Cerebellar cortex (tissue), 1 donor: ENCODE data around the gene FCGR3B.
"Not testable (repeated sequence)": the region's sequence is repeated elsewhere in the genome, so short reads cannot be mapped to it uniquely, and the experiment has no call there.

ENCODE experiments used
- DNase-seq: peaks from one replicate; pipeline ENCODE4 v3.0.0-alpha.2; 2015; ENCODE audit warnings: low spot score

Gene FCGR3B

DNA sequence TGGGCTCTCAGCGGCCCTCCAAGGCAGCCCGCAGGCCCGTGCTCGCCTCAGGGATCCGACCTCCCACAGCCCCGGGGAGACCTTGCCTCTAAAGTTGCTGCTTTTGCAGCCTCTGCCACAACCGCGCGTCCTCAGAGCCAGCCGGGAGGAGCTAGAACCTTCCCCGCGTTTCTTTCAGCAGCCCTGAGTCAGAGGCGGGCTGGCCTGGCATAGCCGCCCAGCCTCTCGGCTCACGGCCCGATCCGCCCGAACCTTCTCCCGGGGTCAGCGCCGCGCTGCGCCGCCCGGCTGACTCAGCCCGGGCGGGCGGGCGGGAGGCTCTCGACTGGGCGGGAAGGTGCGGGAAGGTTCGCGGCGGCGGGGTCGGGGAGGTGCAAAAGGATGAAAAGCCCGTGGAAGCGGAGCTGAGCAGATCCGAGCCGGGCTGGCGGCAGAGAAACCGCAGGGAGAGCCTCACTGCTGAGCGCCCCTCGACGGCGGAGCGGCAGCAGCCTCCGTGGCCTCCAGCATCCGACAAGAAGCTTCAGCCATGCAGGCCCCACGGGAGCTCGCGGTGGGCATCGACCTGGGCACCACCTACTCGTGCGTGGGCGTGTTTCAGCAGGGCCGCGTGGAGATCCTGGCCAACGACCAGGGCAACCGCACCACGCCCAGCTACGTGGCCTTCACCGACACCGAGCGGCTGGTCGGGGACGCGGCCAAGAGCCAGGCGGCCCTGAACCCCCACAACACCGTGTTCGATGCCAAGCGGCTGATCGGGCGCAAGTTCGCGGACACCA lies 25.0 kb downstream of the FCGR3B start:
- DNase-seq, result not testable (repeated sequence)

DNA sequence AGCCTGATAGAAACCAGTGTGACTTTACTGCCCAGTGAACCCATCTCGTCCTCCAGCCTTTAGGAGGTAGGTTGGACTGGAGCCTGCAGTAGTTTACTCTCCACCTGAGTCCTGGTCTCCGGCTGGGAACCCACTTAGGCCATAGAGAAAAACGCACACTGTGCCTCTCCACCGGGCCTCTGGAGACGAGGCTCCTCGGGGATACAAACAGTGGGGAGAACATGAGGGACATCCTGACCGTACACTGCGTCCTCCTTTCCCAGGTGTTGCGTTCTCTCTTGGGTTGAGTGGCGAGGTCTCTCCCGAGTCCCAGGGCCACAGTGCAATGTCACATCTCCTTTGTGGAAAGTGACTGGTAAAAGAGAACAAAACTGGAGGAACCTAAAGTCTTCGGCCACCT lies 26.0 kb downstream of the FCGR3B start:
- not testable (repeated sequence) for DNase-seq

DNA sequence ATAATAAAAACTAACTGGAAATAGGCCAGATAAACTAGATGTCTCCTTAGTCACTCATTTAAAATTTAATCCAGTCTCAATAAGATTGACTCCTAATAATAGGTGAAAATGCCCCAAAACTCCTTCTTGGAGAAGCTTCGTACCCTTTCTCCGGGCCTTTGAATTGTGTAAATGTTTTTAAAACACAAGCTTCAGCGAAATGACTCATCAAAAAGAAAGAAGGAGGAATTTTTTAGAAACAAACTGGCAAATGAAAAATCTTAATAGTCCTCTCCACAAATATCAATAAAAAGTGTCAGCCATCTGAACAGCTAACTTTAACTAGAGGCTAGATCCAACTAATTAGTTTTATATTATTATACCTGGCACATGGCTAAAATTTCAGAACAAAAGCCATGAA lies 33.9 kb downstream of the FCGR3B start:
- DNase-seq, result not testable (repeated sequence)

DNA sequence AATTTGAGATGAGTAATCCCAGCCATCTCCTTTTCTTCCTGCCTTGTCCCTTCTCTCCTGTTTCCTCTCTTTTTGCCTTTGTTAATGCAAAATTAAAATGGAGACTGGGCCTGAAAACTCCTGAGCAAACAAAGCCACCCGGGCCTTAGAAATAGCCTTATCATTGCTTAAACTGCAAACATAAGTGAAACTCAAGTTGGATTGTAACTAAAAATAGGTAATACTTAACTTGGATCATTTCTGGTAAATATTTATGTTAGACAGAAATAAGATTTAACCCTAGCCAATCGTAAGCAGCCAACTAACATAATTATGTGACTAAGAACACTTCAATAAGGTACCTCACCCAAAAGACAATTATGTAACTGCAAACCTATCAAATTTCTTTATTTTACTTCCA lies 35.4 kb downstream of the FCGR3B start:
- DNase-seq, result not testable (repeated sequence)

DNA sequence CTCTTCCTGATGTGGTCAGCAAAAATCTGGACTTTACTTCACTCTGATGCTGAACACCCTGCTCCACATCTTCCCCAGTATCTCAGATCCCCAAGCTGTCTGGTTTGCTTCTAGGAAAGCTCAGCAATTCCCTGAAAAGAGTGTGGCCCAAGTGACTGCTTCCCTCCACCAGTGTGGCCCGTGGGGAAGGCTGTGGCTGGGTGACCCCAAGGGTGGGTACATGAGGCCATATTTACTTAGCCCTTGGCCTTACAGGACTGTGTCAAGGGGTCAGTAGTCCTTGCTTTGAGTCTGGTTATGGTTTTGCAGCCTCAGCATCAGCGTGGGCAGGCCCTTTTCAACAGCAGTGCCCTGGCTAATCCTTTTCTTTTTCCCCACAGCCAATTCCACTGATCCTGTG lies 35.8 kb downstream of the FCGR3B start:
- DNase-seq, result not testable (repeated sequence)

DNA sequence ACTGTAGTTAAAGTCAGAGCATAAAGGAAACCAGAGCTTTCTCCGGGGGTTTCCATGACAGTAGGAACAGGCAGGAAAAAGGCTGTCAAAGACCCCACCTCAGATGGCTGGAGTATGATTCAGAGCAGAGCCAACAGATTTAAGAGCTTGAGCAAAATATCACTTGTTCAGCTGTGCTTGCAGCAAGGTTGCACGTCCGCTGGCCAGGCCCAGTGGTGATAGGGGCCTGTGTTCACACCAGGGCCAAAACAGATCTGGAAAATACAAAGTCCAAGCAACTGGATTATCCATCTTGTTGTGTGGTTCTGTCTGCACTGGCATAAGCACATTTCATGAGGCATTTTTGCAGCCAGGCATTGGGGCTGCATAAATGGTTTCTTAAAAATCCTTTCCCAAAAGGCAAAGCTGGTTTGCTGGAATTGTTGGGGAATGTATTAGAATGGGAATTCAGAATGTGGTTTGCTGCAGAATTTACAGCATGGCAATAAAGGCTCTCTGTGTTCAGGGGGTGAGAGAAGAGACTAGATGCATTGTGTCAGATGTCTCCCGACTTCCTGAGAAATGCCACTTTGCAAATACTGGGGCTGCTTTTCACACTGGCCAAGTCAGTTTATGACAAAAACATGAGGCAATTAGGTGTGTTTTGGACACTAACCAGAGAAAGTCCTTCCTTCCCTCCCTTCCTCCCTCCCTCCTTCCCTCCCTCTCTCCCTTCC lies 36.5 kb downstream of the FCGR3B start:
- not testable (repeated sequence) for DNase-seq

DNA sequence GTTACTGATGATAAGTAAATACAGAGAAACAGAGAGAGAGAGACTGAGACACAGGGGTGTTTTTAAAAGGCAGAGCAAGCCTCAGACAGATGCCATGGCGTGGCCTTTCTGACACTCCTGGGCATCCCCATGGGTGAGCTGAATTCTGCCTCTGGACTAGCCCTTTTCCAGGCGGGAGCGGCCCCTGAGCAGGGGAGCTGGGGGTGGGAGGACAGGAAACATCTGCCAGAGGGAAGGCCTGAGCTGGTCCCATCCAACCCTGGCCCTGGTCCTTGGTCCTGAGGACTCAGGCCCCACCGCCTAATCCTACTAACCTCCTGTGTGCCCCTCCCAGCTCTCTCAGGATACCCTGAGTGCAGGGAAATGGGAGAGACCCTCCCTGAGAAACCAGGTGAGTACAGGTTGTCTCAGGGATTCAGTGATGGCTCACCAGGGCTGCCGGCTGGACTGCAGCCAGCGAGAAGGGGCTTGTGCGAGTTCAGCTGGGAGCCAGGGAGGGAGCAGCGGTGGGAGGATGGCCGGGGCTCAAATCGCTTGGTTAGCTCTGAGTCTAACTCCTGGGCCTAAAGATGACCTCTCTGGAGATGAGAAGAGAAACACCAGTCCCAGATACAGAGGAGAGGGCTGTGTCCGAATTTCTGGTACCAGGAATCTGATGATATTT lies 37.8 kb downstream of the FCGR3B start:
- DNase-seq, result not testable (repeated sequence)

DNA sequence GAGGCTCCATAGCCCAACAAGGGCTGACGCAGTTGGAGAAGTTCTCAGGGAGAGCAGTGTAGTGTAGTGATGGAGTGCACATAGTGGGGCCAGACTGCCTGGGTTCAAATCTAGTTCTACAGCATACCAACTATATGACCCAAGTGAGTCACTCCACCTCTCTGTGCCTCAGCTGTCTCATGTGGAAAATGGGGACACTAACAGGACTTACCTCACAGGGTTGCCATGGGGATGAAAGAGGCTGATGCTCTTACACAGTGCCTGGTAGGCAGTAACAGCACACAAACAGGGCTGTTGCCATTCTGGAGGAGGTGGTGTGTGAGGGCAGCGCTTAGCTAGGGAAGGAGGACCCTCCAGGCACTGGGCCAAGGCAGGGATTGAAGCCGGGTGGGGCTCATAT lies 38.4 kb downstream of the FCGR3B start:
- DNase-seq, result not testable (repeated sequence)

DNA sequence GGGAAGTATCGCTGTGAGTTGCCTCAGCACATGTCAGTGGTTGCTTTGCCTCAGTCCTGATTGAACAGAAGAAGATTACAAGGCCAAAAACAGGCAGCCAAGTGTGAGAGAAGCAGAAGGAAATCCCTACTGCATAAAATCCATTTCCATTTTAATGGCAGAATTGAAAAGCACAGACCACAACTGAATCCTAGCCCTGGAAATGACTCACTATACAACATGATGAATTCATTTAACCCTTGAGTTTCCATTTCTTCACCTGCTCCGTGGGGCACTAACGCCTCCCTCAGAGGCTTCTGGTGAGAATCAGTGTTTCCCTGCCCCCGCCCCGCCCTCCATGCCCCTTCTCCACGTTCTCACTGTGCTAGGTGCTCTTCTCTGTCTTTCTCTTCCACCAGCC lies 41.1 kb downstream of the FCGR3B start:
- DNase-seq, result not testable (repeated sequence)

DNA sequence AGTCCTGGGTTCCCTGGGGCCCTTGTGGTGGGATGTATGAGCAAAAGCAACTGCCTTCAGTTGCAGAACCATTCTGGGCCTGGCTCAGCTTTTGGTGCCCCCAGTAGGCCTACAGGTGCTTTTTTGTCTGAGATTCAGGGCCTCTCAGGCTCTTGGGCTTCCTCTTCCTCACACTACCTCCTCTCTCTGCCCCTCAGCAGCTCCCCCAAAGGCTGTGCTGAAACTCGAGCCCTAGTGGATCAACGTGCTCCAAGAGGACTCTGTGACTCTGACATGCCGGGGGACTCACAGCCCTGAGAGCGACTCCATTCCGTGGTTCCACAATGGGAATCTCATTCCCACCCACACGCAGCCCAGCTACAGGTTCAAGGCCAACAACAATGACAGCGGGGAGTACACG lies 41.6 kb downstream of the FCGR3B start:
- DNase-seq, result not testable (repeated sequence)

DNA sequence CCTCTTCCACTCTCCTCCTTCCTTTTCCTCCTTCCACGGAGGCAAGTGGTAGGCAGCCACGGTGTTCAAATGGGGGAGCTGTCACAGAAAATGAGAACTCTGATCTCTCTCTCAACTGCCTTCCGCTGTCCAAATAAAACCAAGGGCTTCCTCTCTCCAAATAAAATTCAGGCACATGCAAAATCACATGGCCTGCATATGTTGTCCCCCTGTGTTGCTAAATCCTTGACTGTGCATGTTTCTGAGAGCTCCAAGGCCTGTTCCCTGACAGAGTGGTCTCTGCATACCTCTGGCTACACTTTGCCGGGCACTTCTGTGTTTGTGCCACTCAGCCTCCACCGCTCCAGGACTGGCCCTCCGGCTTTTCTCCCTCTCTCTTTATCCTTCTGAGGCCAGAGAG lies 42.4 kb downstream of the FCGR3B start:
- not testable (repeated sequence) for DNase-seq

DNA sequence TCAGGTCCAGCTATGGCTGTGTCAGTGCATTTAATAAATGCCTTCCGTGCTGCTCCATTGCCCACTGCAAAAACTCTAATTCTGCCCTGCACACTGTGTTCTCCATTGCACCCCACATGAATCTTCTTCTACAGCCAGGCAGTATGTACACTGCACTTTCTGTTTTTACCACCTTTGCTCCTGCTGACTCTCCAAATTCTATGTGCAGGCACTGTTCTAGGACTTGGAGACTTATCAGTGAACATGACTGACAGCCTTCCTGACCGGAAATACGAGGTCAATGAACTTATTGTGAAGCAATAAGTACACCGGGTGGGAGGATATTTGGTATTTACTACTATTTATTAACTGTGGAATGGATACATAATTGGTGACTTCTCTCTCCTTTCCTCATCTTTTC lies 48.1 kb downstream of the FCGR3B start:
- DNase-seq, result not testable (repeated sequence)

DNA sequence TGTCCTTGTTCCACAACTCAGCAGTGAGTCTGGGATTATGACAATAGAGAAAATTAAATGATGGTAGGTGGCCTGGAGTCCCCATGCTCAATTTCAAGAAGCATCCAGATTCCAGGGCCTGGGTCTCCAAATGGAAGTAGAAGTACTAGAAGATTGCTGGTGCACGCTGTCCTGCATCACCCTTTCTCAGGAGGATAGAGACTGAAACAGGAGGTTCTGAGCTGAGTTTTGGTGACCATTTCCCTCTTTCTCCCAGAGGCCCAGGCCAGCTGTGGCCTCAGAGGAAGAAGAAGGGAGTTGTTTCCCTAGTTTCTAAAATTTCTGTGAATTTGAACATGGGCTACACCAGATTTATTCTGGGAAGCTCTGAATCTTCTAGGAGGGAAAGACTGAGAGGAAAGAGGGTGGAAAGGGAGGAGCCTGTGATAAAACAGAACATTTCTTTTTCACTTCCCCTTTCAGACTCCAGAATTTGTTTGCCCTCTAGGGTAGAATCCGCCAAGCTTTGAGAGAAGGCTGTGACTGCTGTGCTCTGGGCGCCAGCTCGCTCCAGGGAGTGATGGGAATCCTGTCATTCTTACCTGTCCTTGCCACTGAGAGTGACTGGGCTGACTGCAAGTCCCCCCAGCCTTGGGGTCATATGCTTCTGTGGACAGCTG lies 50.0 kb downstream of the FCGR3B start:
- DNase-seq, result not testable (repeated sequence)

DNA sequence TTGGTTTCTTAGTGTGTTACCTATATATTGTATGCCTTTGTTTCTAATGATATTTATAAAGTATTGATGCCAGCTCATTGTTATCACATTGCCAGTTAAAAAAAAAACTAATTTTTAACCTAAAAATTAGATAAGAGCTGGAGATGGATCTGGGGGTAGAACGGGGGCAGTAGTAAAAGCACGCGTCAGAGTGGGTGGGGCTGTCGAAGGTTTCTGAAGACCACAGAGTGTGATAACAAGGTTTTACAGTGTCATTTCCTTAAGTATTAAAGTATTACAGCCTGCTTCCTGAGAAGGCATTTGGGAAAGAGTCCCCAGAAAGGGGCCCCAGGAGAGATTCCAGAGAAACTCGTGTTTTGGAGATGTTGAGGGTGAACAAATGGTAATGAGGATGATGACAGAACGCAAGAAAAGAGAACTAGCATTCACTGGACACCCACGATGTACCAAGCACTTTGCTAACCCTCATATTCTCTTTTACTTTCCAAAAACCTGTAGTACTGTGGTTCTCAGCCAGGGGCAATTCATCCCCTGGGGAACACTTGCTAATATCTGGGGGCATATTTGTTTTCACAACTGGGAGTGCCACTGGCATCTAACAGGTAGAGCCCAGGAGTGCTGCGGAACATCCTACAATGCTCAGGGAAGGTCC lies 51.0 kb downstream of the FCGR3B start:
- not testable (repeated sequence) for DNase-seq

DNA sequence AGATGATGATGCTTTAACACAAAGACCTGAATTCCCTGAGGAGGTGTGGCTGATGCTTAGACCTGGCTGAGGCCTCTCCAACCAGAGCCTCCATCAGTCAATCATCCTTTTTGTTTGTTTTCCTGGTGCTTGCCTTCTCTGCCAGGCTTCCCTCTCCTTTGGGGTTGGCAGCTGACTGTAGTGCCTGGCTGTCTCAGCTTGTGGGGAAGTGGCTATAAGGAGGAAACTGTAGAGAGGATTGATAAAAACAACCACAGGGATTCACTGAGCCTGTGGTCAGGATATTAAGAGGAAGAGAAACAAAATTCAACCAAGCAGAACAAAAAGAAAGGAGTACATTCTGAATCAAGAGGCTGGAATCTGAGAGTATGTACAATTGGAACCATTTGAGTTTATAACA lies 54.3 kb downstream of the FCGR3B start:
- not testable (repeated sequence) for DNase-seq
